KOPT-K1 (cell line): Measurements from ENCODE around the gene LINGO1.

Source experiments
- H3K27ac ChIP-seq: fragments of 200-600 bp; sonication (generic); 2 replicates; pipeline ENCODE4 v1.5.1; 2016; ENCODE audit warnings: antibody characterized with exemption, mild to moderate bottlenecking, low read depth, low read length; ENCODE audit not compliant: poor library complexity, severe bottlenecking
- H3K36me3 ChIP-seq: fragments of 200-600 bp; sonication (generic); 2 replicates; pipeline ENCODE4 v1.5.1; 2017; ENCODE audit warnings: antibody characterized with exemption, mild to moderate bottlenecking, low read length, moderate library complexity; ENCODE audit not compliant: insufficient read depth
- H3K9me3 ChIP-seq: fragments of 200-600 bp; sonication (generic); 2 replicates; pipeline ENCODE4 v1.5.1; 2017; ENCODE audit warnings: antibody characterized with exemption, low read length, mild to moderate bottlenecking; ENCODE audit not compliant: insufficient read depth, poor library complexity, severe bottlenecking

The LINGO1 gene

GRCh38 chr15:77630056-77630455 is 2.7 kb downstream of the LINGO1 start:
- Histone ChIP-seq H3K27ac (no peak overlapping the region), H3K9me3 (no peaks in the 10 kb centered on the region), H3K36me3 (no peaks in the 10 kb centered on the region)

- no peaks in the 10 kb centered on the region for H3K36me3 ChIP-seq
- H3K27ac ChIP-seq = no peak overlapping the region
- H3K9me3 ChIP-seq = no peaks in the 10 kb centered on the region
Measured at GRCh38 chr15:77629070-77630030, 3.4 kb downstream of the LINGO1 start.

- Histone ChIP-seq H3K27ac (no peak overlapping the region), H3K36me3 (no peaks in the 10 kb centered on the region), H3K9me3 (no peaks in the 10 kb centered on the region)
Measured at GRCh38 chr15:77628010-77628409, 4.7 kb downstream of the LINGO1 start.

- no peaks in the 10 kb centered on the region for H3K36me3 ChIP-seq
- no peak overlapping the region for H3K27ac ChIP-seq
- no peaks in the 10 kb centered on the region for H3K9me3 ChIP-seq
Measured at GRCh38 chr15:77627581-77627980, 5.1 kb downstream of the LINGO1 start.

GRCh38 chr15:77627067-77627466 is 5.6 kb downstream of the LINGO1 start:
- no peaks in the 10 kb centered on the region for H3K36me3 ChIP-seq
- no peaks in the 10 kb centered on the region for H3K9me3 ChIP-seq
- H3K27ac ChIP-seq = no peak overlapping the region

GRCh38 chr15:77626002-77626401 is 6.7 kb downstream of the LINGO1 start:
- no peaks in the 10 kb centered on the region for H3K36me3 ChIP-seq
- H3K27ac ChIP-seq = no peak overlapping the region
- H3K9me3 ChIP-seq = no peaks in the 10 kb centered on the region

GRCh38 chr15:77625376-77625775 is 7.3 kb downstream of the LINGO1 start:
- Histone ChIP-seq H3K27ac (no peak overlapping the region), H3K36me3 (no peaks in the 10 kb centered on the region), H3K9me3 (no peaks in the 10 kb centered on the region)

GRCh38 chr15:77624868-77625267 is 7.8 kb downstream of the LINGO1 start:
- H3K9me3 ChIP-seq = no peaks in the 10 kb centered on the region
- no peaks in the 10 kb centered on the region for H3K36me3 ChIP-seq
- no peak overlapping the region for H3K27ac ChIP-seq

- H3K27ac ChIP-seq = no peak overlapping the region
- H3K36me3 ChIP-seq = no peaks in the 10 kb centered on the region
- H3K9me3 ChIP-seq = no peaks in the 10 kb centered on the region
Measured at GRCh38 chr15:77623755-77624524, 8.8 kb downstream of the LINGO1 start.

- Histone ChIP-seq H3K36me3 (no peaks in the 10 kb centered on the region), H3K27ac (no peak overlapping the region), H3K9me3 (no peaks in the 10 kb centered on the region)
Measured at GRCh38 chr15:77622934-77623754, 9.6 kb downstream of the LINGO1 start.

- Histone ChIP-seq H3K27ac (no peak overlapping the region), H3K9me3 (no peaks in the 10 kb centered on the region), H3K36me3 (no peaks in the 10 kb centered on the region)
Measured at GRCh38 chr15:77622209-77622933, 10.3 kb downstream of the LINGO1 start.

GRCh38 chr15:77621847-77622208 is 10.9 kb downstream of the LINGO1 start:
- no peaks in the 10 kb centered on the region for H3K36me3 ChIP-seq
- no peaks in the 10 kb centered on the region for H3K9me3 ChIP-seq
- H3K27ac ChIP-seq = no peak overlapping the region

GRCh38 chr15:77620960-77621647 is 11.6 kb downstream of the LINGO1 start:
- H3K27ac ChIP-seq = no peak overlapping the region
- no peaks in the 10 kb centered on the region for H3K36me3 ChIP-seq
- H3K9me3 ChIP-seq = no peaks in the 10 kb centered on the region

- Histone ChIP-seq H3K27ac (no peak overlapping the region), H3K9me3 (no peaks in the 10 kb centered on the region), H3K36me3 (no peaks in the 10 kb centered on the region)
Measured at GRCh38 chr15:77620297-77620696, 12.4 kb downstream of the LINGO1 start.
